ENCODE data around the gene CD68. TPM values are rescaled to one million over a fixed set of nuclear protein-coding genes. Genes with fewer than 3 reads are reported as not detected.

The CD68 gene
- polyA plus RNA-seq (ENCODE audit: insufficient read length in 3 of 3): 10 to 100 TPM; 56.7 to 63.5 (median 62.6) TPM
- long read RNA-seq, donor 1, transcript CD68-201 (6 exons, 1,878 nt): major isoform, 6 of 26 reads
- long read RNA-seq, donor 1, partial matches to known transcripts: 20 of 26 reads
- long read RNA-seq, donor 1, other reads (novel, unspliced or antisense): 0 of 26 reads
- long read RNA-seq, donor 2, transcript CD68-201 (6 exons, 1,878 nt): major isoform, 7 of 22 reads
- long read RNA-seq, donor 2, partial matches to known transcripts: 15 of 22 reads
- long read RNA-seq, donor 2, other reads (novel, unspliced or antisense): 0 of 22 reads
- long read RNA-seq, donor 3, transcript CD68-201 (6 exons, 1,878 nt): major isoform, 14 of 37 reads
- long read RNA-seq, donor 3, partial matches to known transcripts: 22 of 37 reads
- long read RNA-seq, donor 3, other reads (novel, unspliced or antisense): 0 of 37 reads
- long read RNA-seq, donor 4, transcript CD68-201 (6 exons, 1,878 nt): major isoform, 9 of 9 reads
- long read RNA-seq, donor 4, partial matches to known transcripts: 0 of 9 reads
- long read RNA-seq, donor 4, other reads (novel, unspliced or antisense): 0 of 9 reads
- long read RNA-seq, donor 5: 0 reads
- long read RNA-seq, donor 6, transcript CD68-201 (6 exons, 1,878 nt): major isoform, 5 of 13 reads
- long read RNA-seq, donor 6, partial matches to known transcripts: 8 of 13 reads
- long read RNA-seq, donor 6, other reads (novel, unspliced or antisense): 0 of 13 reads
- long read RNA-seq, donor 7, transcript CD68-201 (6 exons, 1,878 nt): major isoform, 14 of 24 reads
- long read RNA-seq, donor 7, partial matches to known transcripts: 8 of 24 reads
- long read RNA-seq, donor 7, other reads (novel, unspliced or antisense): 0 of 24 reads
- long read RNA-seq, donor 8: 0 reads
- long read RNA-seq, donor 9, partial matches to known transcripts: 0 of 3 reads
- long read RNA-seq, donor 9, other reads (novel, unspliced or antisense): 0 of 3 reads
- long read RNA-seq, donor 10, transcript CD68-201 (6 exons, 1,878 nt): major isoform, 5 of 18 reads
- long read RNA-seq, donor 10, partial matches to known transcripts: 13 of 18 reads
- long read RNA-seq, donor 10, other reads (novel, unspliced or antisense): 0 of 18 reads
- long read RNA-seq, donor 11, transcript CD68-201 (6 exons, 1,878 nt): major isoform, 10 of 10 reads
- long read RNA-seq, donor 11, partial matches to known transcripts: 0 of 10 reads
- long read RNA-seq, donor 11, other reads (novel, unspliced or antisense): 0 of 10 reads
- long read RNA-seq, donor 12, partial matches to known transcripts: 7 of 7 reads
- long read RNA-seq, donor 12, other reads (novel, unspliced or antisense): 0 of 7 reads
- long read RNA-seq, donor 13: 0 reads
- long read RNA-seq, donor 14, partial matches to known transcripts: 0 of 5 reads
- long read RNA-seq, donor 14, other reads (novel, unspliced or antisense): 0 of 5 reads
- long read RNA-seq, donor 15, partial matches to known transcripts: 8 of 13 reads
- long read RNA-seq, donor 15, other reads (novel, unspliced or antisense): 0 of 13 reads
- long read RNA-seq, donor 16, transcript CD68-201 (6 exons, 1,878 nt): major isoform, 18 of 91 reads
- long read RNA-seq, donor 16, partial matches to known transcripts: 70 of 91 reads
- long read RNA-seq, donor 16, other reads (novel, unspliced or antisense): 0 of 91 reads

GRCh38 chr17:7579001-7579833 lies at the start of gene CD68:
Gene CD68, plus strand, starts transcription at chr17:7579638. Its CDS starts 40 bp downstream, at chr17:7579678.
- DNase-seq (ENCODE audit: extremely low read depth in 1 of 11, low read depth in 9 of 11, low spot score in 4 of 11): no peak

- DNase-seq (ENCODE audit: extremely low read depth in 1 of 11, low read depth in 9 of 11, low spot score in 4 of 11): no peak
These were observed 49.2 kb upstream of the CD68 start for GRCh38 chr17:7530023-7530900.

- no peak for DNase-seq (ENCODE audit: extremely low read depth in 1 of 11, low read depth in 9 of 11, low spot score in 4 of 11)
These were observed 41.4 kb upstream of the CD68 start for GRCh38 chr17:7538050-7538449.

GRCh38 chr17:7538891-7539545 lies 40.4 kb upstream of the CD68 start:
- DNase-seq (ENCODE audit: extremely low read depth in 1 of 11, low read depth in 9 of 11, low spot score in 4 of 11): no peak

- DNase-seq (ENCODE audit: extremely low read depth in 1 of 11, low read depth in 9 of 11, low spot score in 4 of 11): no peak
These were observed 38.3 kb upstream of the CD68 start for GRCh38 chr17:7541074-7541621.

GRCh38 chr17:7544911-7545310 lies 34.5 kb upstream of the CD68 start:
- DNase-seq (ENCODE audit: extremely low read depth in 1 of 11, low read depth in 9 of 11, low spot score in 4 of 11): no peak

- no peak for DNase-seq (ENCODE audit: extremely low read depth in 1 of 11, low read depth in 9 of 11, low spot score in 4 of 11)
These were observed 30.6 kb upstream of the CD68 start, which contains the start of gene TNFSF12 for GRCh38 chr17:7548585-7549400. Gene TNFSF12, plus strand, starts transcription at chr17:7549058. Its CDS starts 96 bp downstream, at chr17:7549154.

GRCh38 chr17:7549401-7550055 lies 29.9 kb upstream of the CD68 start:
- no peak for DNase-seq (ENCODE audit: extremely low read depth in 1 of 11, low read depth in 9 of 11, low spot score in 4 of 11)

- no peak for DNase-seq (ENCODE audit: extremely low read depth in 1 of 11, low read depth in 9 of 11, low spot score in 4 of 11)
These were observed 29.1 kb upstream of the CD68 start for GRCh38 chr17:7550344-7550743.

GRCh38 chr17:7551396-7551795 lies 28.0 kb upstream of the CD68 start:
- DNase-seq (ENCODE audit: extremely low read depth in 1 of 11, low read depth in 9 of 11, low spot score in 4 of 11): no peak

- no peak for DNase-seq (ENCODE audit: extremely low read depth in 1 of 11, low read depth in 9 of 11, low spot score in 4 of 11)
These were observed 26.8 kb upstream of the CD68 start for GRCh38 chr17:7552621-7553051.

GRCh38 chr17:7553356-7553755 lies 26.1 kb upstream of the CD68 start:
- DNase-seq (ENCODE audit: extremely low read depth in 1 of 11, low read depth in 9 of 11, low spot score in 4 of 11): no peak

- no peak for DNase-seq (ENCODE audit: extremely low read depth in 1 of 11, low read depth in 9 of 11, low spot score in 4 of 11)
These were observed 24.0 kb upstream of the CD68 start for GRCh38 chr17:7555320-7555948.

GRCh38 chr17:7556627-7557026 lies 22.8 kb upstream of the CD68 start:
- no peak for DNase-seq (ENCODE audit: extremely low read depth in 1 of 11, low read depth in 9 of 11, low spot score in 4 of 11)
